Measurements from ENCODE around the gene TOX2. TPM values are rescaled to one million over a fixed set of nuclear protein-coding genes. Genes with fewer than 3 reads are reported as not detected.

The TOX2 gene
- total RNA-seq, 1 experiment from 2014 or later = 85.4 TPM

- DNase-seq (ENCODE audit: low read depth, low spot score) = no peak
- BruUV-seq (replicated peaks) = no TSS peak
- POLR2A ChIA-PET = interaction anchor here (0.5 to 0.6 kb wide), 2 partner anchors 9 to 296 kb away, joined by 9 to 17 read pairs; no protein-coding TSS in a partner anchor
Measured at GRCh38 chr20:44083220-44083933, 168.7 kb downstream of the TOX2 start.

GRCh38 chr20:44084439-44084838, 169.8 kb downstream of the TOX2 start:
- DNase-seq (ENCODE audit: low read depth, low spot score) (no peak), ATAC-seq (no peak)
- BruUV-seq (replicated peaks) = no TSS peak
- no peaks in the 10 kb centered on the region for H3K27me3 ChIP-seq (ENCODE audit: control insufficient read depth, insufficient read depth, low read length)
- in situ Hi-C loops (cut with HindIII; ENCODE audit: low pct_unique_long_range_greater_than_20kb, low sequenced_read_pairs) = no loop called here
- peaks cover 7% of the 10 kb centered on the region; the same call in 1 of the 2 replicates for H3K4me1 ChIP-seq (ENCODE audit: control insufficient read depth, insufficient read depth, low read length)
- no peaks in the 10 kb centered on the region for H3K36me3 ChIP-seq (ENCODE audit: control insufficient read depth, insufficient read depth, low read length)
- POLR2A ChIA-PET = no interaction called here
- H3K4me3 ChIP-seq (ENCODE audit: low read depth in 2 of 2, low read length in 2 of 2) = no peak overlapping the region
- H3K9me3 ChIP-seq (ENCODE audit: control insufficient read depth, insufficient read depth, low read depth, low read length) = no peaks in the 10 kb centered on the region
- CTCF ChIA-PET = interaction anchor here (0.7 kb wide), 1 partner anchor 317 kb away, joined by 6 read pairs; no protein-coding TSS in a partner anchor
- H3K27ac ChIP-seq (ENCODE audit: low read length) = no peak overlapping the region
- intact Hi-C loops (cut with micrococcal nuclease; ENCODE audit: unreplicated experiment) = loop anchor here (5.0 to 10.0 kb wide), 2 partner anchors 167 to 640 kb away; no protein-coding TSS in a partner anchor
- TF ChIP-seq TCF7L2 (IDR thresholded peaks at IDR 0.05; ENCODE audit: low read depth, low read length) = no peak
- no peak for TF ChIP-seq SIN3A (IDR thresholded peaks at IDR 0.05; ENCODE audit: borderline replicate concordance, insufficient read depth, low read depth, low read length)
- no peak for TF ChIP-seq REST (IDR thresholded peaks at IDR 0.05; ENCODE audit: insufficient read depth in 1 of 2, low read depth in 2 of 2, low read length in 1 of 2)
- no peak for TF ChIP-seq CTCF (IDR thresholded peaks at IDR 0.05)

More at GRCh38 chr20:44083220-44083933, 168.7 kb downstream of the TOX2 start:
- in situ Hi-C loops (cut with HindIII; ENCODE audit: low pct_unique_long_range_greater_than_20kb, low sequenced_read_pairs) = no loop called here
- CTCF ChIA-PET = interaction anchor here (0.7 kb wide), 1 partner anchor 551 kb away, joined by 3 read pairs; no protein-coding TSS in a partner anchor
- Histone ChIP-seq H3K9me3 (ENCODE audit: control insufficient read depth, insufficient read depth, low read depth, low read length) (no peaks in the 10 kb centered on the region), H3K4me3 (ENCODE audit: low read depth in 2 of 2, low read length in 2 of 2) (no peak overlapping the region), H3K4me1 (ENCODE audit: control insufficient read depth, insufficient read depth, low read length) (peaks cover 7% of the 10 kb centered on the region; the same call in 1 of the 2 replicates), H3K36me3 (ENCODE audit: control insufficient read depth, insufficient read depth, low read length) (no peaks in the 10 kb centered on the region), H3K27ac (ENCODE audit: low read length) (no peak overlapping the region), H3K27me3 (ENCODE audit: control insufficient read depth, insufficient read depth, low read length) (no peaks in the 10 kb centered on the region)
- intact Hi-C loops (cut with micrococcal nuclease; ENCODE audit: unreplicated experiment) = loop anchor here (5.0 to 10.0 kb wide), 2 partner anchors 166 to 639 kb away; no protein-coding TSS in a partner anchor
- ATAC-seq = no peak
- no peak for TF ChIP-seq POLR2AphosphoS5 (IDR thresholded peaks at IDR 0.05; ENCODE audit: low read depth, low read length)
- no peak for TF ChIP-seq SIN3A (IDR thresholded peaks at IDR 0.05; ENCODE audit: borderline replicate concordance, insufficient read depth, low read depth, low read length)
- TF ChIP-seq TCF7L2 (IDR thresholded peaks at IDR 0.05; ENCODE audit: low read depth, low read length) = no peak
- TF ChIP-seq CTCF (IDR thresholded peaks at IDR 0.05) = no peak
- no peak for TF ChIP-seq REST (IDR thresholded peaks at IDR 0.05; ENCODE audit: insufficient read depth in 1 of 2, low read depth in 2 of 2, low read length in 1 of 2)

All from Panc1 (cell line).